Fibroblast of skin of right quadriceps (primary cell): ENCODE results near the gene EPHA1.

Source experiments
- DNase-seq: peaks from one replicate; pipeline ENCODE4 v3.0.0-alpha.2; 2013

Gene EPHA1

DNA sequence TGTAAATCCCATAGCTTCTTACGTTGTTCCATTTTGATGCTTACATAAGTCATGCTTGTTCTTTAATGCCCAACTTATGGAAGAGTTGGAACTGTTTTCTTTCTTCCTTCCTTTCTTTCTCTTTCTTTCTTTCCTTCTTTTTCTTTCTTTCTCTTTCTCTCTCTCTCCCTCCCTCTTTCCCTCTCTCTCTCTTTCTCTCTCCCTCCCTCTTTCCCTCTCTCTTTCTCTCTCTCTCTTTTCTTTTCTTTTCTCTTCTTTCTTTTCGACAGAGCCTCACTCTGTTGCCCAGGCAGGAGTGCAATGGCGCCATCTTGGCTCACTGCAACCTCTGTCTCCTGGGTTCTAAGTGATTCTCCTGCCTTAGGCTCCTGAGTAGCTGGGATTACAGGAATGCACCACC lies 65.1 kb downstream of the EPHA1 start:
- no peak for DNase-seq

DNA sequence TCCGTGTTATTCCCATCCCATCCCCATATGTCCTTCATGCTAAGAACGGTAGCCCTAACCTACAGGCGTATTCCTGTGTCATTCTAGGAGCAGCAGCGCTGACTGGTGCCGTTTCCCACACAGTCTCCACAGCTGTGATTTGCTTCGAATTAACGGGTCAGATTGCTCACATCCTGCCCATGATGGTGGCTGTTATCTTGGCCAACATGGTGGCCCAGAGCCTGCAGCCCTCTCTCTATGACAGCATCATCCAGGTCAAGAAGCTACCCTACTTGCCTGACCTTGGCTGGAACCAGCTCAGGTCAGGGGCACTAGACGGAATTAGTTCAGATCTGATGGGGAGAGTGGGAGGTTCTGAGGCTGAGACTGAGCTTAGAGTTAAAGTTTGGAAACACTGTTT lies 66.8 kb downstream of the EPHA1 start:
- no peak for DNase-seq
